CD8-positive, alpha-beta memory T cell (primary cell): ENCODE results near the gene ARMC8. TPM values are rescaled to one million over a fixed set of nuclear protein-coding genes. Genes with fewer than 3 reads are reported as not detected.

Experiments
- CTCF ChIA-PET: fragments of 350-600 bp; sonication (Branson Sonifier 250); formaldehyde crosslinking; loops from one replicate; lab custom pipeline; 2021; ENCODE audit warnings: antibody characterized with exemption; lab: Charles Lee
- POLR2A ChIA-PET: fragments of 350-600 bp; sonication (Branson Sonifier 250); formaldehyde crosslinking; loops from one replicate; lab custom pipeline; 2021; ENCODE audit warnings: antibody characterized with exemption; lab: Charles Lee
- DNase-seq, 5 donors: peaks; one replicate each; pipeline versions ENCODE4 v3.0.0 to v3.0.0-alpha.2; 2020 to 2022; ENCODE audit warnings: mixed read lengths in 1 of 5
- H3K27ac ChIP-seq: one replicate; pipeline ENCODE4 v1.7.0; 2013; ENCODE audit warnings: low read depth, mild to moderate bottlenecking, low read length, moderate library complexity
- H3K27me3 ChIP-seq: 2 replicates; pipeline ENCODE4 v1.7.0; 2013; ENCODE audit warnings: low read length, mild to moderate bottlenecking; ENCODE audit not compliant: insufficient read depth, poor library complexity, severe bottlenecking
- H3K36me3 ChIP-seq: 2 replicates; pipeline ENCODE4 v1.7.0; 2013; ENCODE audit warnings: mild to moderate bottlenecking, low read length, moderate library complexity; ENCODE audit not compliant: insufficient read depth
- H3K4me1 ChIP-seq: 2 replicates; pipeline ENCODE4 v1.7.0; 2013; ENCODE audit warnings: mild to moderate bottlenecking, low read length, moderate library complexity; ENCODE audit not compliant: insufficient read depth
- H3K4me3 ChIP-seq: 2 replicates; pipeline ENCODE4 v1.7.0; 2013; ENCODE audit warnings: mild to moderate bottlenecking, low read length
- H3K9me3 ChIP-seq: 2 replicates; pipeline ENCODE4 v1.7.0; 2013; ENCODE audit warnings: mild to moderate bottlenecking, low read length
- H3K27ac Mint-ChIP-seq, 8 donors: one replicate each; pipeline ENCODE4 v1.8.0; 2020 to 2021; ENCODE audit warnings: mixed read lengths in 8 of 8, mild to moderate bottlenecking in 6 of 8, inconsistent platforms in 3 of 8, moderate library complexity in 3 of 8
- H3K27me3 Mint-ChIP-seq, 2 donors: one replicate each; pipeline ENCODE4 v1.8.0; 2020 to 2021; ENCODE audit warnings: mixed read lengths in 2 of 2, mild to moderate bottlenecking in 1 of 2, moderate library complexity in 1 of 2
- H3K36me3 Mint-ChIP-seq, 3 donors: one replicate each; pipeline ENCODE4 v1.8.0; 2020 to 2021; ENCODE audit warnings: mixed read lengths in 3 of 3, inconsistent platforms in 1 of 3, mild to moderate bottlenecking in 1 of 3
- H3K4me1 Mint-ChIP-seq, 3 donors: one replicate each; pipeline ENCODE4 v1.8.0; 2020 to 2021; ENCODE audit warnings: mixed read lengths in 3 of 3, inconsistent platforms in 1 of 3, mild to moderate bottlenecking in 1 of 3
- H3K4me3 Mint-ChIP-seq, 7 donors: one replicate each; pipeline ENCODE4 v1.8.0; 2020 to 2021; ENCODE audit warnings: mixed read lengths in 7 of 7, mild to moderate bottlenecking in 6 of 7, moderate library complexity in 4 of 7, inconsistent platforms in 2 of 7
- H3K9me3 Mint-ChIP-seq, 5 donors: one replicate each; pipeline ENCODE4 v1.8.0; 2020 to 2022; ENCODE audit warnings: mixed read lengths in 5 of 5, mild to moderate bottlenecking in 3 of 5, moderate library complexity in 2 of 5, inconsistent platforms in 1 of 5
- polyA plus RNA-seq: library from polyadenylated mRNA; unstranded; fragments of 300-500 nt; fragmentation: Illumina TruSeq; gene quantifications from one replicate; pipeline ENCODE4 v1.2.3, GENCODE V29; 2021
- total RNA-seq, 2 experiments: library from RNA; stranded (reverse); gene quantifications; one replicate each; pipeline ENCODE4 v1.2.3, GENCODE V29; 2021

Gene ARMC8
- total and polyA plus RNA-seq, 3 experiments from 2014 or later = 43.6 to 54.4 (median 47.7) TPM

- peaks cover 2 to 3% of the 10 kb centered on the region in 2 donors for H3K27me3 Mint-ChIP-seq
- H3K9me3 Mint-ChIP-seq = no peaks in the 10 kb centered on the region
- H3K36me3 ChIP-seq = no peaks in the 10 kb centered on the region
- no peaks in the 10 kb centered on the region for H3K27me3 ChIP-seq
- H3K4me1 Mint-ChIP-seq = no peaks in the 10 kb centered on the region
- no peaks in the 10 kb centered on the region for H3K9me3 ChIP-seq
- POLR2A ChIA-PET = no interaction called here
- H3K4me3 Mint-ChIP-seq = no peak overlapping the region
- CTCF ChIA-PET = no interaction called here
- H3K27ac ChIP-seq = no peak overlapping the region
- DNase-seq = no peak
- H3K36me3 Mint-ChIP-seq = peaks cover 0 to 1% (median 0%) of the 10 kb centered on the region in 3 donors
- no peaks in the 10 kb centered on the region for H3K4me1 ChIP-seq
- H3K27ac Mint-ChIP-seq = no peak overlapping the region
- no peak overlapping the region for H3K4me3 ChIP-seq
Observed at GRCh38 chr3:138338811-138339210, 151.7 kb downstream of the ARMC8 start.

- Histone ChIP-seq H3K27ac (no peak overlapping the region), H3K4me3 (no peak overlapping the region), H3K27me3 (no peaks in the 10 kb centered on the region), H3K4me1 (no peaks in the 10 kb centered on the region), H3K36me3 (no peaks in the 10 kb centered on the region), H3K9me3 (no peaks in the 10 kb centered on the region)
- POLR2A ChIA-PET = no interaction called here
- H3K27me3 Mint-ChIP-seq = peaks cover 4 to 12% of the 10 kb centered on the region in 2 donors
- H3K27ac Mint-ChIP-seq = no peak overlapping the region
- no peaks in the 10 kb centered on the region for H3K4me1 Mint-ChIP-seq
- H3K9me3 Mint-ChIP-seq = peaks cover 0 to 1% (median 0%) of the 10 kb centered on the region in 5 donors
- no peak overlapping the region for H3K4me3 Mint-ChIP-seq
- CTCF ChIA-PET = interaction anchor here (0.7 to 1.1 kb wide), 2 partner anchors 12 to 144 kb away, joined by 3 read pairs; no protein-coding TSS in a partner anchor
- peaks cover 0 to 1% (median 0%) of the 10 kb centered on the region in 3 donors for H3K36me3 Mint-ChIP-seq
- no peak for DNase-seq
Observed at GRCh38 chr3:138340511-138340910, 153.4 kb downstream of the ARMC8 start.

GRCh38 chr3:138344754-138345153 is 157.7 kb downstream of the ARMC8 start:
- Mint-ChIP-seq H3K4me1 (peaks cover 7 to 13% (median 11%) of the 10 kb centered on the region in 3 donors), H3K9me3 (peaks cover 0 to 1% (median 0%) of the 10 kb centered on the region in 5 donors), H3K4me3 (no peak overlapping the region), H3K27me3 (peaks cover 35 to 42% of the 10 kb centered on the region in 2 donors), H3K36me3 (no peaks in the 10 kb centered on the region), H3K27ac (no peak overlapping the region)
- Histone ChIP-seq H3K36me3 (no peaks in the 10 kb centered on the region), H3K4me1 (no peaks in the 10 kb centered on the region), H3K27ac (no peak overlapping the region), H3K4me3 (no peak overlapping the region), H3K27me3 (no peaks in the 10 kb centered on the region), H3K9me3 (no peaks in the 10 kb centered on the region)
- POLR2A ChIA-PET = no interaction called here
- CTCF ChIA-PET = interaction anchor here (1.1 to 1.2 kb wide), 2 partner anchors 8 to 16 kb away, joined by 3 to 4 read pairs; no protein-coding TSS in a partner anchor
- DNase-seq = no peak

Other genes with a start within 250 kb of the ARMC8 start
- not detected for gene CLDN18, start 177.1 kb upstream of the ARMC8 start, total RNA-seq
- not detected for gene CLDN18, start 177.1 kb upstream of the ARMC8 start, polyA plus RNA-seq
- under 1 TPM in 1 of 2 experiments, not detected in 1; 0.20 TPM for gene DZIP1L, start 71.7 kb upstream of the ARMC8 start, total RNA-seq
- not detected for gene DZIP1L, start 71.7 kb upstream of the ARMC8 start, polyA plus RNA-seq
- gene A4GNT, start 54.9 kb upstream of the ARMC8 start, total RNA-seq = not detected
- gene A4GNT, start 54.9 kb upstream of the ARMC8 start, polyA plus RNA-seq = not detected
- 10 to 100 TPM; 25.6 to 29.0 TPM for gene DBR1, start 12.4 kb upstream of the ARMC8 start, total RNA-seq
- gene DBR1, start 12.4 kb upstream of the ARMC8 start, polyA plus RNA-seq = 15.0 TPM
- gene NME9, start 142.6 kb downstream of the ARMC8 start, total RNA-seq = not detected
- gene NME9, start 142.6 kb downstream of the ARMC8 start, polyA plus RNA-seq = 0.44 TPM
- gene MRAS, start 161.3 kb downstream of the ARMC8 start, total RNA-seq = under 1 TPM; 0.28 to 0.38 TPM
- 0.38 TPM for gene MRAS, start 161.3 kb downstream of the ARMC8 start, polyA plus RNA-seq
- gene ESYT3, start 247.3 kb downstream of the ARMC8 start, total RNA-seq = under 1 TPM; 0.07 TPM
- not detected for gene ESYT3, start 247.3 kb downstream of the ARMC8 start, polyA plus RNA-seq